Epithelial cell of proximal tubule (primary cell): Measurements from ENCODE around the gene RHBG. TPM values are rescaled to one million over a fixed set of nuclear protein-coding genes. Genes with fewer than 3 reads are reported as not detected.

Experiments used
- DNase-seq: peaks from one replicate; pipeline ENCODE4 v3.0.0-alpha.2; 2011; ENCODE audit warnings: low read depth
- H3K4me3 ChIP-seq: 2 replicates; pipeline ENCODE4 v1.5.1; 2011; ENCODE audit warnings: low read depth, mild to moderate bottlenecking, low read length
- CTCF ChIP-seq: conservative IDR thresholded peaks from 2 replicates; pipeline ENCODE4 v1.5.1; 2012; ENCODE audit warnings: low read depth, mild to moderate bottlenecking, low read length
- total RNA-seq: library from RNA; depleted of rRNA; stranded (reverse); fragments of >200 nt; gene quantifications from 2 replicates; pipeline ENCODE4 v1.2.3, GENCODE V29; 2015

Gene RHBG
- total RNA-seq, 1 donor from 2014 or later = not detected

GRCh38 chr1:156407760-156408159 lies 38.7 kb downstream of the RHBG start:
- DNase-seq = no peak
- no peak overlapping the region for H3K4me3 ChIP-seq
- no peak for TF ChIP-seq CTCF

- no peak for TF ChIP-seq CTCF
Measured at GRCh38 chr1:156409439-156409838, 40.4 kb downstream of the RHBG start.

GRCh38 chr1:156410238-156410637 lies 41.2 kb downstream of the RHBG start:
- H3K4me3 ChIP-seq = no peak overlapping the region
- TF ChIP-seq CTCF = no peak
- no peak for DNase-seq

More at GRCh38 chr1:156409439-156409838, 40.4 kb downstream of the RHBG start:
- no peak for DNase-seq
- H3K4me3 ChIP-seq = no peak overlapping the region

- no peak overlapping the region for H3K4me3 ChIP-seq
- TF ChIP-seq CTCF = no peak
- DNase-seq = no peak
Measured at GRCh38 chr1:156410740-156411139, 41.7 kb downstream of the RHBG start.

GRCh38 chr1:156412653-156413321 lies 43.8 kb downstream of the RHBG start:
- DNase-seq = no peak
- H3K4me3 ChIP-seq = no peak overlapping the region
- TF ChIP-seq CTCF = no peak

GRCh38 chr1:156413391-156414246 lies 44.6 kb downstream of the RHBG start:
- no peak for DNase-seq
- no peak overlapping the region for H3K4me3 ChIP-seq
- TF ChIP-seq CTCF = no peak
